Erythroblast (primary cell): ENCODE results near the gene RBP7.

Experiments used
- GATA1 ChIP-seq: IDR thresholded peaks from 2 replicates; pipeline ENCODE4 v1.6.1; 2011; ENCODE audit warnings: low read depth, mild to moderate bottlenecking, control low read depth, low read length, moderate library complexity
- POLR2A ChIP-seq: IDR thresholded peaks from 2 replicates; pipeline ENCODE4 v1.6.1; 2011; ENCODE audit warnings: mild to moderate bottlenecking, low read length

DNA sequence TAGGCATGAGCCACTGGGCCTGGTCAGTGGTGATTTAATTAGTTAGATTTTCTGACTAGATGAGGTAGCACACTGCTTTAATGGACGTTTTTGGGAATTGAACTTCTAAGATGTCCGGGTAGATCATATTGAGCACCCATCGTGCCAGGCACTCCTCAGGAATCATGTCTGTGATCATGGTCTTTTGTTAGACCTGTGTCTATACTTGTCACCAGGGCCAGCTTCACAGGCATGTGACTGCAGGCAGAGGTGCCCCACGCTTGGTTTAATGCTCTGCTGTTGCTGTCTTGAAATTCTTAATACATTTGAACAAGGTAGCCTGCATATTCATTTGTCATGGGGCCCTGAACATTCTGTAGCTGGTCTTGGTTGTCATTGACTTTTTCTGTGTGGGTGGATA lies 55.3 kb downstream of the RBP7 start:
- no peak for TF ChIP-seq POLR2A
- no peak for TF ChIP-seq GATA1
